Activated CD8-positive, alpha-beta T cell treated with anti-CD3 and anti-CD28 coated beads for 36 hours (primary cell): ENCODE data around the gene TBC1D26. TPM values are rescaled to one million over a fixed set of nuclear protein-coding genes. Genes with fewer than 3 reads are reported as not detected.
"Not testable (repeated sequence)": the region's sequence is repeated elsewhere in the genome, so short reads cannot be mapped to it uniquely, and the experiment has no call there.

Experiments used
- ATAC-seq: fragments of 200-7000 bp; cut with Tn5 transposase; one replicate; pipeline ENCODE4 v1.10.0; 2021; ENCODE audit warnings: mild to moderate bottlenecking, moderate library complexity
- CTCF ChIA-PET: fragments of 350-600 bp; sonication (Branson Sonifier 250); formaldehyde crosslinking; loops from one replicate; lab custom pipeline; 2021; ENCODE audit warnings: antibody characterized with exemption; lab: Charles Lee
- POLR2A ChIA-PET: fragments of 350-600 bp; sonication (Branson Sonifier 250); formaldehyde crosslinking; loops from one replicate; lab custom pipeline; 2021; ENCODE audit warnings: antibody characterized with exemption; lab: Charles Lee
- DNase-seq: peaks from one replicate; pipeline ENCODE4 v3.0.0-alpha.2; 2020
- H3K27ac Mint-ChIP-seq: one replicate; pipeline ENCODE4 v1.8.0; 2021; ENCODE audit warnings: mild to moderate bottlenecking, mixed read lengths
- H3K27me3 Mint-ChIP-seq: one replicate; pipeline ENCODE4 v1.8.0; 2021; ENCODE audit warnings: mixed read lengths
- H3K36me3 Mint-ChIP-seq: one replicate; pipeline ENCODE4 v1.8.0; 2021; ENCODE audit warnings: low read depth, mixed read lengths
- H3K4me1 Mint-ChIP-seq: one replicate; pipeline ENCODE4 v1.8.0; 2021; ENCODE audit warnings: low read depth, mixed read lengths
- H3K4me3 Mint-ChIP-seq: one replicate; pipeline ENCODE4 v1.8.0; 2021; ENCODE audit warnings: mild to moderate bottlenecking, moderate library complexity, mixed read lengths
- H3K9me3 Mint-ChIP-seq: one replicate; pipeline ENCODE4 v1.8.0; 2021; ENCODE audit warnings: mixed read lengths
- intact Hi-C: fragments of 100-400 bp; cut with micrococcal nuclease; formaldehyde crosslinking; loops from one replicate; pipeline ENCODE4 v1.10.0; 2022
- total RNA-seq, 2 experiments: library from RNA; stranded (reverse); gene quantifications; one replicate each; pipeline ENCODE4 v1.2.3, GENCODE V29; 2021
- TF ChIP-seq, protein P1 (sequence below): fragments of 200-600 bp; IDR thresholded peaks from one replicate; pipeline ENCODE4 v1.8.0; 2022; ENCODE audit warnings: antibody characterized with exemption, mild to moderate bottlenecking

Gene TBC1D26
- total RNA-seq, 2 experiments from 2014 or later = 0.68 to 0.76 TPM

DNA sequence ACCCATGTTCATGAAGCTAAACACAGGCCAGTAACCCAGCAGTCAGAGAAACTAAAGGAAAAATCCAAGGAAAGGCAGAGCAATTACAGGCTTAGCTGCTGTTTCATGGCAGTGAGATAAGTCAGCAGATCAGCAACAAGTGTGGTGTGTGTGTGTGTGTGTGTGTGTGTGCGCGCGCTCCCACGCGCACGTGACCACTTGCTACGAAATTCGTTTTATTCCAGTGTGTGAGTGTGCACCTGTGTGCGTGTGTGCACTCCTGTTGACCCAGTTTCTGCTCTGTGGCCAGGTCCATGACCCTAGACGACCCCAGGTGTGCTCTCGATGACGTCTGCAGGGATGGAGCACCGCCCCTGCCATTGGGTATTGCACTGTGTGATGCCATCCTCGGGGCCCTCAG is 1.5 kb upstream of the TBC1D26 start:
- H3K27me3 Mint-ChIP-seq, H3K4me3 Mint-ChIP-seq, H3K36me3 Mint-ChIP-seq, POLR2A ChIA-PET, CTCF ChIA-PET, H3K4me1 Mint-ChIP-seq, H3K9me3 Mint-ChIP-seq, DNase-seq, intact Hi-C loops, ATAC-seq, H3K27ac Mint-ChIP-seq: not testable (repeated sequence)

DNA sequence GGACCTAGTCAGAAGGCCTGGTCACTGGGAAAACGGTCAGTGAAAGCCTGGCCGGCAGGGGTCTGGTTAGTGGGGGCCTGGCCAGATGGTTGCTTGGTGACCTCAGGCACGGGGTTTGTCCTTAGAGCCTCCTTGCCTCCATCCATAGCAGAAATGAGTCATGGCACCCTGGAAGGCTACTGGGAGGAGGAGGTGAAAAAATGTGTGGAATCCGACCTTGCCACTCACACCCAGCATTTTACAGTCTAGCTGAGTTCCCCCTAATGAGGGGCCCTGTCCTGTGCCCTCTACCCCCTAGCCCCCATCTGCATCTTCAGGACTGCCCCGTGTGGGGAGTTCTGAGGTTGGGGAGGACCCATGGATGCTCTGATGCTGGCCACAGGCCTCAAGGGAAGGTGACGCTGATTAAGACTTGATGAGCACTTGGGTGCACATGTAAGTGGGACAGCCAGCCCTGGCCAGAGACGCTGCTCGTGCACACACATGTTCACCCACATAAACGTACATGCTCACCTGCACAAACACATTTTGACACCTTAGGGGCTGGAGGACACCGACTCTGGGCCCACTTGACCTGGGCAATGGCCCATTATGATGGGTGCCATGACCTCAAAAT is 1.2 kb downstream of the TBC1D26 start:
- DNase-seq, H3K27ac Mint-ChIP-seq, H3K36me3 Mint-ChIP-seq, H3K4me1 Mint-ChIP-seq, H3K4me3 Mint-ChIP-seq, H3K27me3 Mint-ChIP-seq, ATAC-seq, H3K9me3 Mint-ChIP-seq, POLR2A ChIA-PET, intact Hi-C loops, CTCF ChIA-PET: not testable (repeated sequence)

DNA sequence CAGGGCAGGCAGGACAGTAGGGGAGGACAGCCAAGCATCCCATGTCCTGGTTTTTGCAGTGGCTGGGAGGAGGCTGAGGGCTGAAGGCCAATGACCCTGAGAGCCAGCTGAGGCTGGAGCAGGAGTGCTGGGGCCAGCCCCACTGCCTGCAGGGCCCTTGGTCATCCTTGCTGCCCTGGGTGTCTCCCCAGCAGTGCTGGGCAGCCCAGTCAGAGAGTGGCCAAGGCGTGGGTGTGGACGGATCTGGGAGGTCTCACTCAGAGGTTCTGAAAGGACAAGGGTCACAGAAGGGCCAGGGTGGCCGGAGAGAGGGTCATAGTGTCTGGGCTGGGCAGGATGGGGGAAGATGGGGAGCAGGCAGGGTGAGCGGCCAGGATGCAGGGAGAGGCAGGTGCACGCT is 4.5 kb downstream of the TBC1D26 start:
- H3K9me3 Mint-ChIP-seq, H3K4me3 Mint-ChIP-seq, POLR2A ChIA-PET, H3K27ac Mint-ChIP-seq, DNase-seq, ATAC-seq, H3K36me3 Mint-ChIP-seq, CTCF ChIA-PET, H3K4me1 Mint-ChIP-seq, H3K27me3 Mint-ChIP-seq, intact Hi-C loops: not testable (repeated sequence)

DNA sequence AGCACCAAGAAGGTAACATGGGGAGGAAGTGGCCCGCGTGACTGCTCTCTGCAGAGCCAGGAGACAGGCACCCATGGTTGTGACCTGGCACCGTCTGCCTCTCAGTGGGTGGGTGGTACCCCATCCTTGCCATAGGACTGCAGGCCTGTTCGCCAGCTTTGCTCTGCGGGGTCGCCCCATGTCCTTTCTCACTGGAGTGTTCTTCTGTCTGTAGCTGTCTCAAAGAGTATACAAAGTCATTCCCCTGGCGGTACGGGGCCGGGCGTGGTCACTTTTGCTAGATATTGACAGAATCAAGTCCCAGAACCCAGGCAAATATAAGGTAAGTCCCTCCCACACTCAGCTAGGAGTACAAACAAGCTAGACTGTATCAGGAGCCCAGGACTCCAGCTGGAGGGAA is 6.0 kb downstream of the TBC1D26 start:
- no peaks in the 10 kb centered on the region for H3K9me3 Mint-ChIP-seq
- H3K36me3 Mint-ChIP-seq = no peaks in the 10 kb centered on the region
- no peaks in the 10 kb centered on the region for H3K4me1 Mint-ChIP-seq
- ATAC-seq (no peak), DNase-seq (no peak)
- TF ChIP-seq, protein P1, sequence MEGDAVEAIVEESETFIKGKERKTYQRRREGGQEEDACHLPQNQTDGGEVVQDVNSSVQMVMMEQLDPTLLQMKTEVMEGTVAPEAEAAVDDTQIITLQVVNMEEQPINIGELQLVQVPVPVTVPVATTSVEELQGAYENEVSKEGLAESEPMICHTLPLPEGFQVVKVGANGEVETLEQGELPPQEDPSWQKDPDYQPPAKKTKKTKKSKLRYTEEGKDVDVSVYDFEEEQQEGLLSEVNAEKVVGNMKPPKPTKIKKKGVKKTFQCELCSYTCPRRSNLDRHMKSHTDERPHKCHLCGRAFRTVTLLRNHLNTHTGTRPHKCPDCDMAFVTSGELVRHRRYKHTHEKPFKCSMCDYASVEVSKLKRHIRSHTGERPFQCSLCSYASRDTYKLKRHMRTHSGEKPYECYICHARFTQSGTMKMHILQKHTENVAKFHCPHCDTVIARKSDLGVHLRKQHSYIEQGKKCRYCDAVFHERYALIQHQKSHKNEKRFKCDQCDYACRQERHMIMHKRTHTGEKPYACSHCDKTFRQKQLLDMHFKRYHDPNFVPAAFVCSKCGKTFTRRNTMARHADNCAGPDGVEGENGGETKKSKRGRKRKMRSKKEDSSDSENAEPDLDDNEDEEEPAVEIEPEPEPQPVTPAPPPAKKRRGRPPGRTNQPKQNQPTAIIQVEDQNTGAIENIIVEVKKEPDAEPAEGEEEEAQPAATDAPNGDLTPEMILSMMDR = no peak
- CTCF ChIA-PET = no interaction called here
- intact Hi-C loops = no loop called here
- H3K27ac Mint-ChIP-seq = no peak overlapping the region
- H3K27me3 Mint-ChIP-seq = peaks cover 4% of the 10 kb centered on the region
- H3K4me3 Mint-ChIP-seq = no peak overlapping the region
- POLR2A ChIA-PET = no interaction called here

DNA sequence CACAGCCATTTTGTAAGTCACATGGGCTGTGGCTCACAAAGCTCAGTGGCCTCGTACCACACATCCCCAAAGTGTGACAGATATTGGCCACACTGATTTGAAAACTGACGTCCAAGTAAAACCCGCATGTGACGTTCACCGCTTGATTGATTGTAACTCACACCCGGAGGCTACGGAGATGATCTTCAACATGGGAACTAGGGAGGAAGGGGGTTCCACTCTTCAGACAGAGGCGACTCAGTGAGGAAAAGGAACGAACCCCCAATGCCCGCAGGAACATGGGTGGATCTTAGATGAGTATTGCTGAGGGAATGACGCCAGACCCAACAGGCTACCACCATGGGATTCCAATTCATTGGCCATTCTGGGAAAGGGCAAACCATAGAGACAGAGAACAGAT is 7.2 kb downstream of the TBC1D26 start:
- POLR2A ChIA-PET, H3K4me1 Mint-ChIP-seq: not testable (repeated sequence)

DNA sequence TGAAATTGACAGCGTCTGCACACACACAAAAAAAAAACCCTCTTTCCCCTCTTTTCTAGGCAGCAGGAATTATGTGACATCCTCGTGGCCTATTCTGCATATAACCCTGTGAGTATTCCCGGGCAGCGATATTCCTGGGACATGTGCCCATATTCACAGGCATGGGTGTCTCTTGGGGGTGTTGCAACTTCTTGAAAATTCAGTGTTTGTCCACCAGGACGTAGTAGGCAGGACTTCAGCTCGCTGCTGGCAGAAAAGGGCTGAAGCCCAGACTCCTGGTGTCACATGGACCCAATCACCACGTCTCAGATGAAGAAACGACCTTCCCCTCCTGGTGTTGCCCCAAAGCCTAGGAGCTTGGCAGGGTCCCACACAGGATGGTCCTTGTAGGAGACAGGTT is 8.0 kb downstream of the TBC1D26 start:
- POLR2A ChIA-PET, DNase-seq, H3K4me3 Mint-ChIP-seq, H3K4me1 Mint-ChIP-seq, H3K9me3 Mint-ChIP-seq, H3K27ac Mint-ChIP-seq, CTCF ChIA-PET, H3K27me3 Mint-ChIP-seq, ATAC-seq, H3K36me3 Mint-ChIP-seq, intact Hi-C loops: not testable (repeated sequence)

More for the DNA sequence above, 7.2 kb downstream of the TBC1D26 start:
- ATAC-seq, H3K9me3 Mint-ChIP-seq, H3K27ac Mint-ChIP-seq, H3K27me3 Mint-ChIP-seq, DNase-seq, CTCF ChIA-PET, intact Hi-C loops, H3K4me3 Mint-ChIP-seq, H3K36me3 Mint-ChIP-seq: not testable (repeated sequence)

DNA sequence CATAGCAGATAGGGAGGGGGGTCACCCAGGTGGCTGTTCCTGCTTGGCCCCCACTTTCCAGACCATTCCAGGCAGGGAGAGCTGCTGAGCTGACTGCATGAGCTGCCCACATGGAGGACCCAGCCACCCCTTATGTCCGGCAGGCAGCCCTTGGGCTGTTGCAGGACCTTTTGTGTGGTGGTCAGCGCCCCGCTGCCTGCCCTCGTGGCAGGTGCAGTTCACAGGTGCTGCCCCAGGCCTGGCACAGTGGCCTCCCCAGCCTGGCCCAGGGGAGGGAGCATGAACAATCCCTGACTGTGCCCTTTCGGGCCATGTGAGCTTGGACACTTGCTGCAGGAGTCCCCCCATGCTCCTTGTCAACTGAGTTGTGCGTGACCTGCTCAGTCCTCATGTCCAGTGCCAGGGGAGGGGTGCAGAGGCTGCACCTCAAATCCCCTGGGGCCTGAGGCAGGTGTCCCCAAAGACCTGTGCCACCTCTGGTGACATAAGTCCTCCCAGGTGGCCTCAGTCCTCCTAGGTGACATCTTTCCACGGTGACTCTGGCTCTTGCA is 8.6 kb downstream of the TBC1D26 start:
- no peak for DNase-seq
- Mint-ChIP-seq H3K36me3 (no peaks in the 10 kb centered on the region), H3K27me3 (peaks cover 4% of the 10 kb centered on the region), H3K4me3 (no peak overlapping the region), H3K27ac (no peak overlapping the region), H3K4me1 (no peaks in the 10 kb centered on the region), H3K9me3 (no peaks in the 10 kb centered on the region)
- no peak for ATAC-seq
- ChIA-PET CTCF (no interaction called here), POLR2A (no interaction called here)
- TF ChIP-seq, protein P1 = no peak
- intact Hi-C loops = no loop called here
